Measurements from ENCODE around the gene NINL. TPM values are rescaled to one million over a fixed set of nuclear protein-coding genes. Genes with fewer than 3 reads are reported as not detected.

NINL gene
- total RNA-seq, 1 experiment from 2014 or later: 7.2 TPM

- no peak; the same call in 1 of the 2 replicates for ATAC-seq
- Histone ChIP-seq H3K27me3 (ENCODE audit: insufficient read depth, low read length) (no peaks in the 10 kb centered on the region), H3K79me2 (ENCODE audit: insufficient read depth, low read length) (no peaks in the 10 kb centered on the region), H3K27ac (ENCODE audit: low read depth, low read length) (no peak overlapping the region), H3K9ac (ENCODE audit: low read length) (no peak overlapping the region), H3K4me3 (replicated peaks in 1 of 2; ENCODE audit: low read depth in 1 of 2, low read length in 2 of 2) (no peak overlapping the region), H2AFZ (ENCODE audit: low read depth, low read length, poor library complexity, severe bottlenecking) (no peak overlapping the region), H4K20me1 (ENCODE audit: insufficient read depth) (no peaks in the 10 kb centered on the region), H3K9me3 (ENCODE audit: control insufficient read depth in 1 of 2, insufficient read depth in 1 of 2, low read depth in 1 of 2, low read length in 2 of 2) (no peaks in the 10 kb centered on the region), H3K4me1 (ENCODE audit: control insufficient read depth in 1 of 2, insufficient read depth in 2 of 2, low read length in 2 of 2) (no peaks in the 10 kb centered on the region), H3K9me2 (ENCODE audit: insufficient read depth) (no peaks in the 10 kb centered on the region), H3K36me3 (ENCODE audit: control insufficient read depth in 1 of 2, insufficient read depth in 2 of 2, low read length in 2 of 2) (no peaks in the 10 kb centered on the region), H3K4me2 (ENCODE audit: low read length) (no peak overlapping the region)
- TF ChIP-seq CBX3 (IDR thresholded peaks at IDR 0.05; ENCODE audit: low read depth) (no peak), CTCF (IDR thresholded peaks at IDR 0.05 in 2 of 3, conservative IDR thresholded peaks at IDR 0.05 in 1 of 3; ENCODE audit: borderline replicate concordance in 1 of 3, insufficient read depth in 1 of 3, low read depth in 2 of 3, low read length in 2 of 3) (peak in 2 of 3 experiments; percentile 12 to 13; a peak in 2 of 6 replicates), ZNF274 (IDR thresholded peaks at IDR 0.05; ENCODE audit: low read depth, low read length) (no peak), EZH2 (IDR thresholded peaks at IDR 0.05) (no peak), POLR2A (IDR thresholded peaks at IDR 0.05; ENCODE audit: borderline replicate concordance, extremely low read depth, insufficient read depth, insufficient read length) (no peak), RAD21 (IDR thresholded peaks at IDR 0.05; ENCODE audit: low read depth) (no peak)
- no peak for DNase-seq (ENCODE audit: low read depth, low spot score)
- ChIA-PET RAD21 (ENCODE audit: low non-redundant PET in 1 of 2, low total read pairs in 2 of 2, uncharacterized antibody in 2 of 2, unreplicated experiment in 2 of 2) (no interaction called here), CTCF (no interaction called here), POLR2A (no interaction called here)
- intact Hi-C loops (cut with micrococcal nuclease): no loop called here
- BruUV-seq (replicated peaks): no TSS peak
Observed at GRCh38 chr20:25481235-25481917, 104.0 kb downstream of the NINL start.

GRCh38 chr20:25480797-25481196, 104.5 kb downstream of the NINL start:
- no TSS peak for BruUV-seq (replicated peaks)
- ATAC-seq: no peak
- Histone ChIP-seq H2AFZ (ENCODE audit: low read depth, low read length, poor library complexity, severe bottlenecking) (no peak overlapping the region), H3K9ac (ENCODE audit: low read length) (no peak overlapping the region), H3K9me2 (ENCODE audit: insufficient read depth) (no peaks in the 10 kb centered on the region), H3K27ac (ENCODE audit: low read depth, low read length) (no peak overlapping the region), H3K27me3 (ENCODE audit: insufficient read depth, low read length) (no peaks in the 10 kb centered on the region), H3K79me2 (ENCODE audit: insufficient read depth, low read length) (no peaks in the 10 kb centered on the region), H3K36me3 (ENCODE audit: control insufficient read depth in 1 of 2, insufficient read depth in 2 of 2, low read length in 2 of 2) (no peaks in the 10 kb centered on the region), H4K20me1 (ENCODE audit: insufficient read depth) (no peaks in the 10 kb centered on the region), H3K4me1 (ENCODE audit: control insufficient read depth in 1 of 2, insufficient read depth in 2 of 2, low read length in 2 of 2) (no peaks in the 10 kb centered on the region), H3K9me3 (ENCODE audit: control insufficient read depth in 1 of 2, insufficient read depth in 1 of 2, low read depth in 1 of 2, low read length in 2 of 2) (no peaks in the 10 kb centered on the region), H3K4me3 (replicated peaks in 1 of 2; ENCODE audit: low read depth in 1 of 2, low read length in 2 of 2) (no peak overlapping the region), H3K4me2 (ENCODE audit: low read length) (no peak overlapping the region)
- POLR2A ChIA-PET: no interaction called here
- intact Hi-C loops (cut with micrococcal nuclease): no loop called here
- DNase-seq (ENCODE audit: low read depth, low spot score): no peak
- RAD21 ChIA-PET (ENCODE audit: low non-redundant PET in 1 of 2, low total read pairs in 2 of 2, uncharacterized antibody in 2 of 2, unreplicated experiment in 2 of 2): no interaction called here
- CTCF ChIA-PET: no interaction called here
- TF ChIP-seq SP1 (IDR thresholded peaks at IDR 0.05; ENCODE audit: low read depth) (no peak), POLR2AphosphoS5 (IDR thresholded peaks at IDR 0.05; ENCODE audit: low read depth, low read length) (no peak), RAD21 (IDR thresholded peaks at IDR 0.05; ENCODE audit: low read depth) (no peak), ZBTB33 (IDR thresholded peaks at IDR 0.05; ENCODE audit: extremely low read depth, insufficient replicate concordance, low read length) (no peak), ZNF274 (IDR thresholded peaks at IDR 0.05; ENCODE audit: low read depth, low read length) (no peak), SIN3A (IDR thresholded peaks at IDR 0.05; ENCODE audit: low read depth) (no peak), TCF7L2 (IDR thresholded peaks at IDR 0.05; ENCODE audit: borderline replicate concordance, extremely low read depth, insufficient read depth, insufficient read length) (no peak), REST (IDR thresholded peaks at IDR 0.05; ENCODE audit: low read depth) (no peak)
